GM18870 (cell line): ENCODE results near the gene VENTX.
"Not testable (repeated sequence)": the region's sequence is repeated elsewhere in the genome, so short reads cannot be mapped to it uniquely, and the experiment has no call there.

Source experiments
- ATAC-seq: cut with Tn5 transposase; IDR thresholded peaks from one replicate; pipeline ENCODE4 v1.9.1; 2021; ENCODE audit warnings: moderate library complexity; ENCODE audit not compliant: unreplicated experiment

The VENTX gene

GRCh38 chr10:133214468-133215410 is 22.9 kb upstream of the VENTX start:
- ATAC-seq = no peak

- no peak for ATAC-seq
Observed at GRCh38 chr10:133215586-133215985, 22.1 kb upstream of the VENTX start.

- ATAC-seq = no peak
Observed at GRCh38 chr10:133216776-133217175, 20.9 kb upstream of the VENTX start.

- no peak for ATAC-seq
Observed at GRCh38 chr10:133217800-133218589, 19.7 kb upstream of the VENTX start.

- ATAC-seq = no peak
Observed at GRCh38 chr10:133218891-133219290, 18.8 kb upstream of the VENTX start.

- ATAC-seq = no peak
Observed at GRCh38 chr10:133219782-133220181, 17.9 kb upstream of the VENTX start.

- no peak for ATAC-seq
Observed at GRCh38 chr10:133221331-133221730, 16.3 kb upstream of the VENTX start.

GRCh38 chr10:133221756-133222155 is 15.9 kb upstream of the VENTX start:
- not testable (repeated sequence) for ATAC-seq

GRCh38 chr10:133224076-133224475 is 13.6 kb upstream of the VENTX start:
- ATAC-seq = no peak

- ATAC-seq = no peak
Observed at GRCh38 chr10:133224756-133225372, 12.8 kb upstream of the VENTX start.

- ATAC-seq = no peak
Observed at GRCh38 chr10:133225707-133226191, 11.9 kb upstream of the VENTX start.

- ATAC-seq = no peak
Observed at GRCh38 chr10:133226251-133226808, 11.3 kb upstream of the VENTX start.

GRCh38 chr10:133227256-133227655 is 10.4 kb upstream of the VENTX start:
- ATAC-seq = no peak

GRCh38 chr10:133229265-133230043 is 8.2 kb upstream of the VENTX start:
- ATAC-seq = no peak

GRCh38 chr10:133230044-133230361 is 7.7 kb upstream of the VENTX start, which contains the start of gene UTF1:
Gene UTF1, plus strand, starts transcription at chr10:133230217. Its CDS starts 72 bp downstream, at chr10:133230289.
- ATAC-seq = no peak

GRCh38 chr10:133230387-133231195 is 7.1 kb upstream of the VENTX start:
- ATAC-seq = no peak

- ATAC-seq = no peak
Observed at GRCh38 chr10:133231244-133231945, 6.3 kb upstream of the VENTX start.

GRCh38 chr10:133231946-133232574 is 5.6 kb upstream of the VENTX start:
- ATAC-seq = no peak
